GM10266 (cell line): ENCODE data around the gene HDAC9.

Source experiments
- DNase-seq: peaks from one replicate; pipeline ENCODE4 v3.0.0; 2012; ENCODE audit errors: extremely low spot score
- TF ChIP-seq, protein P1 (sequence below): IDR thresholded peaks from 2 replicates; pipeline ENCODE4 v1.5.1; 2012; ENCODE audit warnings: mild to moderate bottlenecking, low read depth; ENCODE audit not compliant: control insufficient read depth, insufficient read depth; ENCODE audit errors: missing control alignments

Gene HDAC9

DNA sequence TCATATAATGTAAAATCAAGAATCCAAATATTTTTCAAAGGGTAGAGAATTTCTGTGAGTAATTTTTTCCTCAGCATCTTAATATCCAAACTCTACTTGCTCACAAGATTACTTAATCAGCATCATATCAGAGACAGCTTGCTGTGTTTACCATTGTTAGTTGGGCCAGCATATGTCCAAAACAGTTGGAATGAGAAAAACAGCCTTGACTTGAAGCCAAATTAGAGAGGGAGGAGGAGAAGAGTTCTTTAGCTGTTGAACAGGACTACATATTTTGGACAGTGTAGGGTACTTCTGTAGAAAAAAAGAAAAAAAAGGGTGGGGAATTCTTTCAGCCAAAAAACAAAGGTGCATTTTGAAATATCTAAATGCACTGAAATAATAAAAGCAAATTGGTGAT is 69.8 kb downstream of the HDAC9 start:
- DNase-seq, result no peak
- TF ChIP-seq, protein P1, sequence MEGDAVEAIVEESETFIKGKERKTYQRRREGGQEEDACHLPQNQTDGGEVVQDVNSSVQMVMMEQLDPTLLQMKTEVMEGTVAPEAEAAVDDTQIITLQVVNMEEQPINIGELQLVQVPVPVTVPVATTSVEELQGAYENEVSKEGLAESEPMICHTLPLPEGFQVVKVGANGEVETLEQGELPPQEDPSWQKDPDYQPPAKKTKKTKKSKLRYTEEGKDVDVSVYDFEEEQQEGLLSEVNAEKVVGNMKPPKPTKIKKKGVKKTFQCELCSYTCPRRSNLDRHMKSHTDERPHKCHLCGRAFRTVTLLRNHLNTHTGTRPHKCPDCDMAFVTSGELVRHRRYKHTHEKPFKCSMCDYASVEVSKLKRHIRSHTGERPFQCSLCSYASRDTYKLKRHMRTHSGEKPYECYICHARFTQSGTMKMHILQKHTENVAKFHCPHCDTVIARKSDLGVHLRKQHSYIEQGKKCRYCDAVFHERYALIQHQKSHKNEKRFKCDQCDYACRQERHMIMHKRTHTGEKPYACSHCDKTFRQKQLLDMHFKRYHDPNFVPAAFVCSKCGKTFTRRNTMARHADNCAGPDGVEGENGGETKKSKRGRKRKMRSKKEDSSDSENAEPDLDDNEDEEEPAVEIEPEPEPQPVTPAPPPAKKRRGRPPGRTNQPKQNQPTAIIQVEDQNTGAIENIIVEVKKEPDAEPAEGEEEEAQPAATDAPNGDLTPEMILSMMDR, result no peak

- DNase-seq, result no peak
- TF ChIP-seq, protein P1, result no peak
These were observed 70.7 kb downstream of the HDAC9 start for GRCh38 chr7:18566205-18566604.

DNA sequence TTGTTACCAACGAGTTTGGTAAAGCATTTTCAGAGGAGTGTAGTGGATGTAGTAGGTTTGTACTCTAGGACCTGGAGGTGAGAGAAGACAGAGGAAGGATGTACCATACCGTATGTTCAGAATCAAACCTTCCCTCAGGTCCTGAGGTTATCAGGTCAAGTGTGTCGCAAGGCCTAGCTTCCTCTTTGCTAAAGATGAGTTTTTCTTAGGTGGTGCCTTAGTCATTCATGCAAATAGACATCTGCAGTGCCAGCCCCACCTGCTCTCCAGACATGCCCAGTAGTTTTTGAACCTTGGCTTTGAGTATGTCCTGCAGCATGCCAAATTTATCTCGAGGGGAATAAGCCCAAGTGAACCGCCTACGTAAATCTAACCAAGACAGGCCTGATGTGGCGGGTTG is 71.3 kb downstream of the HDAC9 start:
- TF ChIP-seq, protein P1, result no peak
- DNase-seq, result peak; percentile 38

DNA sequence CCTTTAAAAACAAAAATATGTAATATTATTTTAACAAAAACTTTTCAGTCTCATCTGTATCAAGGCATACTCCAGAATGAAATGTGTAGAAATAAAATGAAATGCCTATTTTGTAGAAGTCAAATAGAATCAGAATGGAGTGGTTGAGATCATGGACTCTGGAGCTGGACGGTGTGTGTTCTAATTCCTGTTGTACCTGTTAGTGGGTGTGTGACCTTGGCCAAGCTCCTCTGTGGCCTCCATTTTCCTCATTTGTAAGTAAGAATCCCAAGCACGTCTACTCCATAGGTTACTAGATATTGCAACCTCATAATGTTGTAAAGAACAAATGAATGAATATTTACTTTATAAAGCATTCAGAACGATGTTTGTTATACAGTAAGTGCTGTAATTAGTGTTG is 74.9 kb downstream of the HDAC9 start:
- DNase-seq, result no peak

GRCh38 chr7:18570890-18571478 is 75.4 kb downstream of the HDAC9 start:
- no peak for DNase-seq
- TF ChIP-seq, protein P1, result peak; percentile 38

More for the DNA sequence above, 74.9 kb downstream of the HDAC9 start:
- TF ChIP-seq, protein P1, result no peak

- TF ChIP-seq, protein P1, result no peak
- no peak for DNase-seq
These were observed 76.6 kb downstream of the HDAC9 start for GRCh38 chr7:18572154-18572553.

GRCh38 chr7:18572885-18573284 is 77.3 kb downstream of the HDAC9 start:
- TF ChIP-seq, protein P1, result no peak
- no peak for DNase-seq
